KMS-11 (cell line): ENCODE results near the gene SLC25A36.
"Not testable (repeated sequence)": the region's sequence is repeated elsewhere in the genome, so short reads cannot be mapped to it uniquely, and the experiment has no call there.

Source experiments
- H2AFZ ChIP-seq: fragments of 200-600 bp; sonication (generic); 2 replicates; pipeline ENCODE4 v1.6.1; 2016; ENCODE audit warnings: antibody characterized with exemption, mixed run types, low read depth
- H3K27ac ChIP-seq: fragments of 200-600 bp; sonication (generic); 2 replicates; pipeline ENCODE4 v1.6.1; 2016; ENCODE audit warnings: mild to moderate bottlenecking, mixed run types
- H3K27me3 ChIP-seq: fragments of 200-600 bp; sonication (generic); 2 replicates; pipeline ENCODE4 v1.6.1; 2017; ENCODE audit warnings: mild to moderate bottlenecking, low read depth, mixed run types, moderate library complexity; ENCODE audit not compliant: insufficient read depth
- H3K36me3 ChIP-seq: fragments of 200-600 bp; sonication (generic); 2 replicates; pipeline ENCODE4 v1.6.1; 2017; ENCODE audit warnings: mild to moderate bottlenecking, mixed run types; ENCODE audit not compliant: insufficient read depth
- H3K4me1 ChIP-seq: fragments of 200-600 bp; sonication (generic); 2 replicates; pipeline ENCODE4 v1.6.1; 2016; ENCODE audit warnings: mild to moderate bottlenecking, low read depth, mixed run types; ENCODE audit not compliant: poor library complexity, severe bottlenecking
- H3K4me2 ChIP-seq: fragments of 200-600 bp; sonication (generic); 2 replicates; pipeline ENCODE4 v1.7.0; 2016; ENCODE audit warnings: mild to moderate bottlenecking, mixed run types
- H3K4me3 ChIP-seq: fragments of 200-600 bp; sonication (generic); IDR thresholded peaks from 2 replicates; pipeline ENCODE4 v1.6.1; 2017; ENCODE audit warnings: low read depth, low read length, mixed read lengths; ENCODE audit not compliant: insufficient read depth
- H3K79me2 ChIP-seq: fragments of 200-600 bp; sonication (generic); 2 replicates; pipeline ENCODE4 v1.6.1; 2016; ENCODE audit warnings: low read depth, mixed run types; ENCODE audit not compliant: insufficient read depth
- H3K9ac ChIP-seq: fragments of 200-600 bp; sonication (generic); 2 replicates; pipeline ENCODE4 v1.6.1; 2016; ENCODE audit warnings: mild to moderate bottlenecking, mixed run types
- H4K20me1 ChIP-seq: fragments of 200-600 bp; sonication (generic); 2 replicates; pipeline ENCODE4 v1.6.1; 2016; ENCODE audit warnings: mild to moderate bottlenecking, mixed run types; ENCODE audit not compliant: insufficient read depth
- TF ChIP-seq, protein P1 (sequence below): fragments of 200-600 bp; sonication (generic); conservative IDR thresholded peaks from 2 replicates; pipeline ENCODE4 v1.6.1; 2017; ENCODE audit warnings: low read depth, mild to moderate bottlenecking, antibody characterized with exemption, low read length, moderate library complexity, mixed read lengths

The SLC25A36 gene

DNA sequence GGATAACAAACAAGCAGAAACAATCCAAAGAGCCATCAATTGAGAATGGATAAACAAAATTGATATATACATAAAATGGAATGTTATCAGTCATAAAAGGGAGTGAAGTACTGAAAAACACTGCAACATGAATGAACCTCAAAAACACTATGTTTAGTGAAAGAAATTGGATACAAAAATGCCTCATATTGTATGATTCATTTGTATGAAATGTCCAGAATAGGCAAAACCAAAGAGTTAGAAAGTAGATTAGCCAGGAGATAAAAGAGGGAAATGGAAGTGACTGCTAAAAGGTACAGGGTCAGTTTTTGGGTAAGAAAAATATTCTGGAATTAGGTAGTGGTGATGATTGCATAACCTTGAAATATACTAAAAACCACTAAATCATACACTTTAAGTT is 9.8 kb upstream of the SLC25A36 start:
- Histone ChIP-seq H3K9ac (no peak overlapping the region), H3K36me3 (no peaks in the 10 kb centered on the region), H3K4me1 (no peaks in the 10 kb centered on the region), H4K20me1 (no peaks in the 10 kb centered on the region), H3K4me2 (no peak overlapping the region), H3K79me2 (no peaks in the 10 kb centered on the region), H3K27me3 (no peaks in the 10 kb centered on the region), H3K27ac (no peak overlapping the region), H2AFZ (no peak overlapping the region), H3K4me3 (no peak overlapping the region)
- TF ChIP-seq, protein P1, sequence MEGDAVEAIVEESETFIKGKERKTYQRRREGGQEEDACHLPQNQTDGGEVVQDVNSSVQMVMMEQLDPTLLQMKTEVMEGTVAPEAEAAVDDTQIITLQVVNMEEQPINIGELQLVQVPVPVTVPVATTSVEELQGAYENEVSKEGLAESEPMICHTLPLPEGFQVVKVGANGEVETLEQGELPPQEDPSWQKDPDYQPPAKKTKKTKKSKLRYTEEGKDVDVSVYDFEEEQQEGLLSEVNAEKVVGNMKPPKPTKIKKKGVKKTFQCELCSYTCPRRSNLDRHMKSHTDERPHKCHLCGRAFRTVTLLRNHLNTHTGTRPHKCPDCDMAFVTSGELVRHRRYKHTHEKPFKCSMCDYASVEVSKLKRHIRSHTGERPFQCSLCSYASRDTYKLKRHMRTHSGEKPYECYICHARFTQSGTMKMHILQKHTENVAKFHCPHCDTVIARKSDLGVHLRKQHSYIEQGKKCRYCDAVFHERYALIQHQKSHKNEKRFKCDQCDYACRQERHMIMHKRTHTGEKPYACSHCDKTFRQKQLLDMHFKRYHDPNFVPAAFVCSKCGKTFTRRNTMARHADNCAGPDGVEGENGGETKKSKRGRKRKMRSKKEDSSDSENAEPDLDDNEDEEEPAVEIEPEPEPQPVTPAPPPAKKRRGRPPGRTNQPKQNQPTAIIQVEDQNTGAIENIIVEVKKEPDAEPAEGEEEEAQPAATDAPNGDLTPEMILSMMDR = no peak

DNA sequence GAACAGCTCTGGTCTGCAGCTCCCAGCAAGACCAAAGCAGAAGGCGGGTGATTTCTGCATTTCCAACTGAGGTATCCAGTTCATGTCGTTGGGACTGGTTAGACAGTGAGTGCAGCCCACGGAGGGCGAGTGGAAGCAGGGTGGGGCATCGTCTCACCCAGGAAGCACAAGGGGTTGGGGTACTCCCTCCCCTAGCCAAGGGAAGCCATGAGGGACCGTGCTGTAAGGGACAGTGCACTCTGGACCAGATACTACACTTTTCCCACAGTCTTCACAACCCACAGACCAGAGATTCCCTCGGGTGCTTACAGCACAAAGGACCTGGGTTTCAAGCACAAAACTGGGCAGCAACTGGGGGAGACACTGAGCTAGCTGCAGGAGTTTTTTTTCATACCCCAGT is 8.5 kb upstream of the SLC25A36 start:
- no peak overlapping the region for H3K4me2 ChIP-seq

DNA sequence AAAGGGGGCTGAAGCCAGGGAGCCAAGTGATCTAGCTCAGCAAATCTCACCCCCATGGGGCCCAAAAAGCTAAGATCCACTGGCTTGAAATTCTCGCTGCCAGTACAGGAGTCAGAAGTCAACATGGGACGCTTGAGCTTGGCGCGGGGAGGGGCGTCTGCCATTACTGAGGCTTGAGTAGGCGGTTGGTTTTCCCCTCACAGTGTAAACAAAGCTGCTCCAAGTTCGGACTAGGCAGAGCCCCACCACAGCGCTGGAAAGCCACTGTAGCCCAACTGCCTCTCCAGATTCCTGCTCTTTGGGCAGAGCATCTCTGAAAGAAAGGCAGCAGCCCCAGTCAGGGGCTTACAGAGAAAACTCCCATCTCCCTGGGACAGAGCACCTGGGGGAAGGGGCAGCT is 8.1 kb upstream of the SLC25A36 start:
- no peak overlapping the region for H3K9ac ChIP-seq
- no peak overlapping the region for H3K4me2 ChIP-seq

More for the DNA sequence above, 8.5 kb upstream of the SLC25A36 start:
- TF ChIP-seq, protein P1 = no peak
- no peaks in the 10 kb centered on the region for H3K4me1 ChIP-seq
- no peaks in the 10 kb centered on the region for H3K36me3 ChIP-seq
- no peaks in the 10 kb centered on the region for H3K27me3 ChIP-seq
- H2AFZ ChIP-seq = no peak overlapping the region
- H3K4me3 ChIP-seq = no peak overlapping the region
- no peaks in the 10 kb centered on the region for H4K20me1 ChIP-seq
- H3K9ac ChIP-seq = no peak overlapping the region
- H3K79me2 ChIP-seq = no peaks in the 10 kb centered on the region
- no peak overlapping the region for H3K27ac ChIP-seq

DNA sequence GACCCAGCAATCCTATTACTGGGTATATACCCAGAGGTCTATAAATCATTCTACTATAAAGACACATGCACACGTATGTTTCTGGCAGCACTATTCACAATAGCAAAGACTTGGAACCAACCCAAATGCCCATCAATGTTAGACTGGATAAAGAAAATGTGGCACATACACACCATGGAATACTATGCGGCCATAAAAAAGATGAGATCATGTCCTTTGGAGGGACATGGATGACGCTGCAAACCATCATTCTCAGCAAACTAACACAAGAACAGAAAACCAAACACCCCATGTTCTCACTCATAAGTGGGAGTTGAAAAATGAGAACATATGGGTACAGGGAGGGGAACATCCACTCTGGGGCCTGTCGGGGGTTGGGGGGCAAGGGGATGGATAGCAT is 2.3 kb upstream of the SLC25A36 start:
- peaks cover 21% of the 10 kb centered on the region for H3K79me2 ChIP-seq

More for the DNA sequence above, 8.1 kb upstream of the SLC25A36 start:
- no peaks in the 10 kb centered on the region for H3K4me1 ChIP-seq
- H3K79me2 ChIP-seq = no peaks in the 10 kb centered on the region
- H4K20me1 ChIP-seq = no peaks in the 10 kb centered on the region
- H2AFZ ChIP-seq = no peak overlapping the region
- no peaks in the 10 kb centered on the region for H3K27me3 ChIP-seq
- no peaks in the 10 kb centered on the region for H3K36me3 ChIP-seq
- TF ChIP-seq, protein P1 = no peak
- no peak overlapping the region for H3K27ac ChIP-seq
- H3K4me3 ChIP-seq = no peak overlapping the region

DNA sequence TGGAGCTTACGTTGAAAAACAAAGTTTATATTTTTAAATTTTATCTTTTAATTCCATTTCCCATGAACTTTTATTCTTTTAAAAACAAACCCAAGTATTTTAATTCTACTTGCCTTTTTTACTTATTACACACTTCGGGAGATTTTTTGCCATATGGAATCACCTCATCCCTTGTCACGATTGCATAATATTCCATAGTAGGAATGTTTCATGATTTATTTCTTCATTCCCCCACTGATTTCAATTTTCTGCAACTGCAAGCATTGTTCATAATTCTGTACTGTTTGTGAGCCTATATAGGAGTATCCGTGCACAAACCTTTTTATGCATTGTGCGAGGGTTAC is 574 bp upstream of the SLC25A36 start:
- Histone ChIP-seq H3K4me3 (no peak overlapping the region), H2AFZ (peak overlapping the region; percentile 48), H3K79me2 (peaks cover 39% of the 10 kb centered on the region), H3K36me3 (no peaks in the 10 kb centered on the region), H3K4me2 (peak overlapping the region; percentile 41), H3K4me1 (peaks cover 20% of the 10 kb centered on the region), H3K27ac (peak overlapping the region; percentile 96), H3K27me3 (no peaks in the 10 kb centered on the region), H4K20me1 (0 out of 2 replicates have a peak, but pooled peaks cover 10% of the 10 kb centered on the region), H3K9ac (peak overlapping the region; percentile 98)
- TF ChIP-seq, protein P1 = no peak

More for the DNA sequence above, 2.3 kb upstream of the SLC25A36 start:
- not testable (repeated sequence) for H3K4me3 ChIP-seq, H3K9ac ChIP-seq, H4K20me1 ChIP-seq, H3K4me2 ChIP-seq, H3K27me3 ChIP-seq, H3K27ac ChIP-seq, H3K36me3 ChIP-seq, H2AFZ ChIP-seq, H3K4me1 ChIP-seq
